Activated T-cell treated with anti-CD3 and anti-CD28 coated beads, Interleukin-2, amount 50 U/mL, for 72 hours (primary cell): Measurements from ENCODE around the gene GLB1L3. TPM values are rescaled to one million over a fixed set of nuclear protein-coding genes. Genes with fewer than 3 reads are reported as not detected.

Source experiments
- ATAC-seq, 2 donors: fragments of 150-1000 bp; cut with Tn5 transposase; replicated peaks in 1 of 2; 2 replicates each; pipeline ENCODE4 v1.10.0; 2021; ENCODE audit warnings: moderate library complexity in 2 of 2, mild to moderate bottlenecking in 1 of 2
- DNase-seq, 2 donors: peaks; one replicate each; pipeline ENCODE4 v3.0.0; 2021 to 2022; ENCODE audit warnings: mixed read lengths in 1 of 2
- H3K27ac Mint-ChIP-seq: one replicate; pipeline ENCODE4 v1.8.0; 2022; ENCODE audit warnings: mild to moderate bottlenecking, moderate library complexity, mixed read lengths
- H3K27me3 Mint-ChIP-seq: one replicate; pipeline ENCODE4 v1.8.0; 2022; ENCODE audit warnings: low read depth, mixed read lengths
- H3K36me3 Mint-ChIP-seq, 2 donors: one replicate each; pipeline ENCODE4 v1.8.0; 2022; ENCODE audit warnings: mixed read lengths in 2 of 2, mild to moderate bottlenecking in 1 of 2; ENCODE audit not compliant: insufficient read depth in 2 of 2
- H3K4me1 Mint-ChIP-seq: one replicate; pipeline ENCODE4 v1.8.0; 2022; ENCODE audit warnings: low read depth, mixed read lengths
- H3K4me3 Mint-ChIP-seq, 2 donors: one replicate each; pipeline ENCODE4 v1.8.0; 2022; ENCODE audit warnings: mild to moderate bottlenecking in 2 of 2, mixed read lengths in 2 of 2, moderate library complexity in 2 of 2
- H3K9me3 Mint-ChIP-seq, 2 donors: one replicate each; pipeline ENCODE4 v1.8.0; 2022; ENCODE audit warnings: mixed read lengths in 2 of 2
- total RNA-seq, 2 donors: library from RNA; stranded (reverse); gene quantifications; one replicate each; pipeline ENCODE4 v1.2.3, GENCODE V29; 2022

Gene GLB1L3
- total RNA-seq, 2 donors from 2014 or later = 13.0 to 13.6 TPM

GRCh38 chr11:134349802-134350355, 73.7 kb downstream of the GLB1L3 start:
- Mint-ChIP-seq H3K9me3 (no peaks in the 10 kb centered on the region), H3K27me3 (no peaks in the 10 kb centered on the region), H3K36me3 (no peaks in the 10 kb centered on the region), H3K27ac (no peak overlapping the region), H3K4me1 (peaks cover 5% of the 10 kb centered on the region), H3K4me3 (peak overlapping the region in 1 of 2 donors; percentile 14)
- no peak for DNase-seq
- ATAC-seq = peak in 1 of 2 donors; percentile 19

DNA sequence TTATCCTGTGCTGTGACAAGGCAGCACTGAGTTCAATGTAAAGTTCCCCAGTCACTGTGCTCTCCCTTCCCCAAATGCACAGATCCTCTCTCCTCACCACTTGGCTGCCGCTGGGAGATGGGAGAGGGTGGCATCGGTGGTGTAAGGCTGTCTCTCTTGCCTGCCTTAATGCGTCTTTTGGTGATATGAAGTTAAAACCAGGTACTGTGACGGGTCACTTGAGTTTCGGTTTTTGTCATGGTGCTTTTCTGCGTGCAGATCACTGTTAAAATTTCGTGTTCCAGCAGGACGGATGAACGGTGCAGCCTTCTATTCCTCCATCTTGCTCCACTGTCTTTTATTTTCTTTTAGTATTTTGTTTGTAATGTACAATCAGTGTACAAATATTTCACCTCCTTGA, 74.2 kb downstream of the GLB1L3 start:
- peak overlapping the region in 1 of 2 donors; percentile 35 for H3K4me3 Mint-ChIP-seq
- H3K4me1 Mint-ChIP-seq = peaks cover 5% of the 10 kb centered on the region
- H3K27ac Mint-ChIP-seq = no peak overlapping the region
- no peaks in the 10 kb centered on the region for H3K9me3 Mint-ChIP-seq
- H3K27me3 Mint-ChIP-seq = no peaks in the 10 kb centered on the region
- ATAC-seq (peak in 1 of 2 donors; percentile 7), DNase-seq (no peak)
- H3K36me3 Mint-ChIP-seq = no peaks in the 10 kb centered on the region

GRCh38 chr11:134352111-134352510, 75.9 kb downstream of the GLB1L3 start:
- Mint-ChIP-seq H3K9me3 (no peaks in the 10 kb centered on the region), H3K27ac (no peak overlapping the region), H3K4me1 (peaks cover 5% of the 10 kb centered on the region), H3K36me3 (no peaks in the 10 kb centered on the region), H3K4me3 (no peak overlapping the region), H3K27me3 (no peaks in the 10 kb centered on the region)
- ATAC-seq (no peak), DNase-seq (no peak)

DNA sequence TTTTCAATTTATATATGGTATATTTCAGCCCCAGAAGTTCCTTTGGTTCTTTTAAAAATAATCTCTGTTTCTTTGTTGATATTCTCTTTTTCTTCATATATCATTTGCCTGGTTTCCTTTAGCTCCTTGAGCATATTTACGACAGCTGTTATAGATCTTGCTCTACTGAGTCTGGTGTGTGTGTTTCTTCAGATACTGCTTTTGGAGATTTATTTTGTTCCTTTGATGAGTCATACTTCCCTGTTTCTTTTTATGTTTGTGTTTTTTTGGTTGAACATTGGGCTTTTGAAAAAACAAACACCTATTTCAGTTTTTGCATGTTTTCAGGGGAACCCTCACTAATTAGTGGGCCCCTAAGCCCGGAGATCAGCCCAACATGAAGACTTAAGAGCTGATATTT, 79.0 kb downstream of the GLB1L3 start:
- Mint-ChIP-seq H3K27me3 (no peaks in the 10 kb centered on the region), H3K4me1 (peaks cover 3% of the 10 kb centered on the region), H3K9me3 (no peaks in the 10 kb centered on the region), H3K36me3 (no peaks in the 10 kb centered on the region), H3K27ac (peak overlapping the region; percentile 68), H3K4me3 (no peak overlapping the region)
- DNase-seq = no peak
- no peak for ATAC-seq

DNA sequence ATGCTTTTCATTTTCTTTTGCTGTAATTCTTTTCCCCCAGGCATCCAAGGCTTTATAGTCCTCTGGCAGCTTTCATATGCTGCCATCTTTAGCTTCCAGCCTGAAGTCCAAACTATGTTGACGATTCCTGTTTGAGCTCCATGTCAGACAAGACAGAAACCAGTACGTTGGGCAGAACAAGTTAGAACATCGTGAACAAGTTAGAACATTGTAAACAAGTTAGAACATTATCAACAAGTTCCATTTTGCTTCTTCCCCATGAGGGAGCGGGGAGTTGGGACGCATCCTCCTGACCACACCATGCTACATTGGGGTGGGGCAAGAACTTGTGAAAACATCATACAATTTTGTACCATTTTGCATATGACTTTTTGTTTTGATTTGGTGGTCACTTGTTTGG, 79.5 kb downstream of the GLB1L3 start:
- DNase-seq (no peak), ATAC-seq (no peak)
- no peak overlapping the region for H3K27ac Mint-ChIP-seq
- no peaks in the 10 kb centered on the region for H3K9me3 Mint-ChIP-seq
- H3K27me3 Mint-ChIP-seq = no peaks in the 10 kb centered on the region
- H3K36me3 Mint-ChIP-seq = no peaks in the 10 kb centered on the region
- peaks cover 5% of the 10 kb centered on the region for H3K4me1 Mint-ChIP-seq
- no peak overlapping the region for H3K4me3 Mint-ChIP-seq

DNA sequence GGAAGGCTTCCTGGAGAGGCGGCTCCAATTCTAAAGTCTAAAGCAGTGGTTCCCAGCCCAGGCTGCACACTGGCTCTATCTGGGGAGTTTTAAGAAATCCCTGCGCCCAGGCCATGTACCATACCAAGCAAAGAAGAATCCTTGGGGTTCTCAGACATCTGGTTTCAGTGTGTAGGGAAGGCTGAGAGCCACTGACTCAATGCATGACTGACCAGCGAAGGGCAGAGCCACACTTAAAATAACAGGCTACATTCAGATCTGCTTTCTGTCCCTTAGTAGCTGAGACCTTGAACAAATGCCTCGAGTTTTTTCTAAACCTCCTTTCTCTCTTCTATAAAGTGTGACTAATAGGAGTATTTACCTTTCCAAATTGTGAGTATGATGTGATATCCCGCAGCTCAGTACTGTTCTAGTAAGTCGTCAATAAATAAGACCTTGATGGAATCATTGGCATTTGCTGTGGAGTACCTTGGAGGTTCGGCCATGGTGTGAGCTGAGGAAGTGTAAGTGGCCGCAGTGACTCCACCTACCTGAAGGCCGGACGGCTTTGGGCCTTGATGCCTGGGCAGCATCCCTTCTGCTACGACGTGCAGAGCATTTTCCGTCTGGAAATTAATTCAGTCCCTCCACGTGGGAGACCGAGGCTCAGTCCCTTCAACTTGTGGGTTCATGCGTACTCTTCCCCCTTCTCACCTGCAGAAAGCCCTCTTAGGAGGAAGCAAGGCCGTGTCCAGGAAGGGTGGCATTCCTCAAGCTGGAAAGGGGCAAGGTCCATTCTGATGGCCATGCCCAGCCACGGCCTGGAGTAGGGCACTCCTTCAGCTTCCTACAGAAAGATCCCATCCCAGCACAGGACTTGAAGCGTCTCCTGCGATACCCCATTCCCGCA, 80.7 kb downstream of the GLB1L3 start:
- DNase-seq = no peak
- no peak overlapping the region for H3K27ac Mint-ChIP-seq
- no peaks in the 10 kb centered on the region for H3K9me3 Mint-ChIP-seq
- H3K36me3 Mint-ChIP-seq = no peaks in the 10 kb centered on the region
- H3K4me3 Mint-ChIP-seq = no peak overlapping the region
- H3K4me1 Mint-ChIP-seq = peaks cover 7% of the 10 kb centered on the region
- no peak for ATAC-seq
- H3K27me3 Mint-ChIP-seq = no peaks in the 10 kb centered on the region

GRCh38 chr11:134357545-134357839, 81.3 kb downstream of the GLB1L3 start:
- Mint-ChIP-seq H3K9me3 (no peaks in the 10 kb centered on the region), H3K27me3 (no peaks in the 10 kb centered on the region), H3K4me1 (peaks cover 10% of the 10 kb centered on the region), H3K4me3 (no peak overlapping the region), H3K27ac (no peak overlapping the region), H3K36me3 (no peaks in the 10 kb centered on the region)
- no peak for DNase-seq
- no peak for ATAC-seq

DNA sequence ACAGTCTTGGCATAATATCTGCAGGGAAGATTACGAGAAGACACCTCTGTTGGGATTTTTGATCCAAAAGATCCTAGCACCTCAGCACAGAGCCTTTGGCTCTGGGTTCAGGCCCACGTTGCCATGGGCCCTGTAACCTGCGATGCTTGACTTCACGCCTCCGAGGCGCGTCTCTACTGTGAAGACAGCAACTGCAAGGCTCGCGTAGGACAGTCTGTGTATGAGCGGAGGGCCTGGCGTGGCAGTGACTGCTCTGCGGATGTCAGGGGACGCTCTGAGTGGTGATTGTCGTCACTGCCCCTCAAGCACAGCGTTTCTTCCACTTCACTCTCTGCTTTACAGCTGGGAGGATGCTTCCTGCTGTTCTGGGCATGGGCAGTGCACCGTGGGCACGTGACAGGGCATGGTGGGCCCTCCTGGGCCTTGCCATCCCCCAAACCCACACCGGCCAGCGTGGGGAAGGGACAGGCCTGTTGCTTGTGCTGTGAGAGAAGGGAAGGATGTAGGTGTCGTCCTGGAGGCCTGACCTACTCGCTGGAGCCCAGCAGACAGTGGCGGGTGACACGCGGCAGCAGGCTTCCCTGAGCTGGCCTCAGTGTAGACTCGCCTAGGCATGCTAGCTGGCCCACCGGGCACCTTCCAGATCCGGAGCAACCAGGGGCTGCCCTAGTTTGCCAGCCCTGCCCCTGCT, 82.1 kb downstream of the GLB1L3 start:
- DNase-seq = no peak
- Mint-ChIP-seq H3K36me3 (no peaks in the 10 kb centered on the region), H3K27ac (no peak overlapping the region), H3K9me3 (no peaks in the 10 kb centered on the region), H3K27me3 (no peaks in the 10 kb centered on the region), H3K4me3 (no peak overlapping the region), H3K4me1 (peaks cover 10% of the 10 kb centered on the region)
- no peak for ATAC-seq

GRCh38 chr11:134358856-134359490, 82.8 kb downstream of the GLB1L3 start:
- H3K9me3 Mint-ChIP-seq = no peaks in the 10 kb centered on the region
- H3K4me1 Mint-ChIP-seq = peaks cover 10% of the 10 kb centered on the region
- ATAC-seq = no peak
- no peak overlapping the region for H3K27ac Mint-ChIP-seq
- DNase-seq = no peak
- no peak overlapping the region for H3K4me3 Mint-ChIP-seq
- no peaks in the 10 kb centered on the region for H3K36me3 Mint-ChIP-seq
- no peaks in the 10 kb centered on the region for H3K27me3 Mint-ChIP-seq

DNA sequence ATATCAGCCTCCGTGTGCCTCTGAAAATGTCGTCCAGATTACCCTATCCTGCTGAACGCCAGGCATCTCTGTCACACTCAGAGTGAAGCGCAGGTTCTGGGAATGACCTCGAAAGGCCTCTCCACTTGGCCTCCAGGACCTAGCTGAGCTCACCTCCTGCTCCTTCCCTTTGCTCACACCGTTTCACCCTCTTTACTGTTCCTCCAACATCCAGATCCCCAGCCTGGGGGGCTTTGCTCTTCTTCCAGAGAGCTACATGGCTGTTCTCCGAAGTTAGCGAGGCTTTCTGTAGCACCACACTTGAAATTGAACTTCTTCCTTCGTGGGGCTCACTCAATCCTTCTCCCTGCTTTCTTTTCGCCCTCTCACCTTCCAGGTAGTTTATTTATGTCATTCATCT, 83.5 kb downstream of the GLB1L3 start:
- DNase-seq (no peak), ATAC-seq (no peak)
- Mint-ChIP-seq H3K4me1 (peaks cover 10% of the 10 kb centered on the region), H3K4me3 (no peak overlapping the region), H3K27ac (no peak overlapping the region), H3K9me3 (no peaks in the 10 kb centered on the region), H3K36me3 (no peaks in the 10 kb centered on the region), H3K27me3 (no peaks in the 10 kb centered on the region)

DNA sequence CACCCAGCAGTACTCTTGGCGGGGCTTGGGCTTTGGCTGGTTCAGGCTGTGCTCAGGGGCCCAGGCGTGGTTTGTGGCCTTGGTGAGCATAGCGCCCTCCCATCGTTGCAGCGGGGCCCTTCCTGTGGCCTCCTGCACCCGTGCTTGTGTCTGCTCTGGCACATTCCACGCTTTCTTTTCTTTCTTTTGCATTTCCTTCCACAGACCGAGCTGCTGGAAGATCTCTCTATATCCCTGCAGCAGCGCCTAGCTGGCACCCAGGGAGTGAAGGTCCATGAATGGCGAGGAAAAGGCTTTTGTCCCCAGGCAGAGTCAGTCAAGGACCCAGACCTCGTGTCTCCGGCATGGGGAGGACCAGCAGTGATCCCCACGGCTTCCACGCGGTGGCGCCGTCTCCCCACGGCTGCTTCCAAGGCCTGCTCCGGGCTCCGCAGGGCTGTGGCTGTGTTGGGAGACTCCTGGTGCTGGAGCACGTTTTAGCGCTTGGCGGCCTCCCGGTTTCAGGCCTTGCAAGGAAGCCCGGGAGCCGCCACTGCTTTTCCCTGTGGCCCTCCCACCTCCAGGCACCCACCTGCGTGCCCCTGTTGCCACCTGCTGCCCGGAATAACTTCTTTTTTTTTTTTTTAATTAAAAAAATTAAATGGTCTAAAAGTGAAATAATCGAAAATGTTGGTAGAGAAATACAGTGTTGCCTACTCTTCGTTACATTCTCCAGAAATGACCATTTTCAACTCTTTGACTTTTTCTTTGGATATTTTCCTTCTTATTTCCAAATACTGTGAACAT, 84.1 kb downstream of the GLB1L3 start:
- Mint-ChIP-seq H3K4me3 (peak overlapping the region; percentile 52 to 57), H3K36me3 (no peaks in the 10 kb centered on the region), H3K27ac (no peak overlapping the region), H3K9me3 (no peaks in the 10 kb centered on the region), H3K4me1 (peaks cover 10% of the 10 kb centered on the region), H3K27me3 (no peaks in the 10 kb centered on the region)
- ATAC-seq (peak; percentile 93 to 97), DNase-seq (peak; percentile 78 to 86)

DNA sequence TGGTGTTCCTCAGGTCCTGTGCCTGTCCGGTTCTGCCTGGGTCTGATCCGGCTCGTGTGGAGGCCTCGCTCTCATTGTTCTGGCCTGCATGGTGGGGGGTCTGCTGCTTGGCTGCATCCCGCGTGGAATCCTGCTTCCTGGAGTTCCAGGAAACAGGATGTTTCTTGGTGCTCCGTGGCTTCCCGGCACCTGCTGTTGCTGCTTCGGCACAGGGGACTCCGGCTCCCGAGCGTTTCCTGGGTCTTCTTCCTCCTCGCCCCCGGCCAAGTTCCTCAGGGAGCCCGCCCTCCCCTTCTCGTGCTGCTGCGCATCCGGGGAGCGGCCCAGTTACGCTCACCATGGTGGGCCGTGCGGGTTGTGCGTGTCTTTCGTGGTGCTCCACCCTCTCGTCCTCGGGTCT, 85.5 kb downstream of the GLB1L3 start:
- Mint-ChIP-seq H3K4me3 (no peak overlapping the region), H3K4me1 (peaks cover 10% of the 10 kb centered on the region), H3K27me3 (no peaks in the 10 kb centered on the region), H3K36me3 (no peaks in the 10 kb centered on the region), H3K9me3 (no peaks in the 10 kb centered on the region), H3K27ac (no peak overlapping the region)
- ATAC-seq (no peak), DNase-seq (no peak)
